SKM-1 treated with dmso at 0.1 percent for 144 hours (cell line): ENCODE results near the gene RETREG3.
A peak's percentile ranks its signal among the peaks of the same experiment; 100 is the strongest.
"Not testable (repeated sequence)": the region's sequence is repeated elsewhere in the genome, so short reads cannot be mapped to it uniquely, and the experiment has no call there.

Experiments used
- DNase-seq: peaks from one replicate; lab custom pipeline; 2025; ENCODE audit not compliant: unreplicated experiment; lab: John Stamatoyannopoulos, UW

Gene RETREG3

GRCh38 chr17:42609182-42609813, at the start of gene RETREG3, which contains the start of gene TUBG1:
Gene RETREG3 (minus strand): TSS chr17:42609374. CDS start chr17:42609324, 50 bp downstream.
Gene TUBG1 (plus strand): TSS chr17:42609683. CDS start chr17:42609738, 55 bp downstream.
- peak; percentile 99 for DNase-seq

- no peak for DNase-seq
These were observed 48.8 kb upstream of the RETREG3 start for GRCh38 chr17:42657824-42658588.

- DNase-seq = no peak
These were observed 46.4 kb upstream of the RETREG3 start for GRCh38 chr17:42655528-42655927.

- DNase-seq = no peak
These were observed 44.3 kb upstream of the RETREG3 start for GRCh38 chr17:42653179-42654124.

GRCh38 chr17:42651392-42651791, 42.2 kb upstream of the RETREG3 start:
- no peak for DNase-seq

- no peak for DNase-seq
These were observed 38.6 kb upstream of the RETREG3 start for GRCh38 chr17:42647778-42648177.

- no peak for DNase-seq
These were observed 33.2 kb upstream of the RETREG3 start for GRCh38 chr17:42642336-42642735.

GRCh38 chr17:42640121-42640520, 30.9 kb upstream of the RETREG3 start:
- no peak for DNase-seq

- DNase-seq = peak; percentile 14
These were observed 30.4 kb upstream of the RETREG3 start for GRCh38 chr17:42639525-42640113.

GRCh38 chr17:42632949-42633444, 23.8 kb upstream of the RETREG3 start:
- DNase-seq = no peak

GRCh38 chr17:42629411-42630009, 20.3 kb upstream of the RETREG3 start:
- peak; percentile 21 for DNase-seq

- not testable (repeated sequence) for DNase-seq
These were observed 18.0 kb upstream of the RETREG3 start for GRCh38 chr17:42627032-42627764.

- no peak for DNase-seq
These were observed 14.8 kb upstream of the RETREG3 start for GRCh38 chr17:42623732-42624596.

- DNase-seq = no peak
These were observed 14.1 kb upstream of the RETREG3 start for GRCh38 chr17:42623271-42623670.

GRCh38 chr17:42621987-42622386, 12.8 kb upstream of the RETREG3 start:
- DNase-seq = not testable (repeated sequence)

GRCh38 chr17:42618442-42619150, 9.4 kb upstream of the RETREG3 start:
- DNase-seq = no peak

- no peak for DNase-seq
These were observed 8.8 kb upstream of the RETREG3 start for GRCh38 chr17:42617956-42618431.
